AG08396 (cell line): ENCODE data around the gene ACSL3.

Experiments
- DNase-seq: peaks from one replicate; pipeline ENCODE4 v3.0.0; 2012; ENCODE audit warnings: low spot score, mixed read lengths

ACSL3 gene

DNA sequence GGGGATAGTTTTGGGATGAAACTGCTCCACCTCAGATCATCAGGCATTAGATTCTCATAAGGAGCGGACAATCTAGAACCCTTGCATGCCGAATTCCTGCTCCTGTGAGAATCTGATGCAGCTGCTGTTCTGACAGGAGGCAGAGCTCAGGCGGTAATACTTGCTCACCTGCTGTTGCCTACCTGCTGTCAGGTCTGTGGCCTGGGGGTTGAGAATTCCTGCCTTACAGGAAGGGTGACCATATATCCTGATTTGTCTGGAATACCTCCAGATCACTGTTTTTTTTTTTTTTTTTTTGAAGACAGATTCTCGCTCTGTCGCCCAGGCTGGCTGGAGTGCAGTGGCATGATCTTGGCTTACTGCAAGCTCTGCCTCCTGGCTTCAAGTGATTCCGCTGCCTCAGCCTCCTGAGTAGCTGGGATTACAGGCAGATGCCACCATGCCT lies 21.7 kb downstream of the ACSL3 start:
- no peak for DNase-seq

DNA sequence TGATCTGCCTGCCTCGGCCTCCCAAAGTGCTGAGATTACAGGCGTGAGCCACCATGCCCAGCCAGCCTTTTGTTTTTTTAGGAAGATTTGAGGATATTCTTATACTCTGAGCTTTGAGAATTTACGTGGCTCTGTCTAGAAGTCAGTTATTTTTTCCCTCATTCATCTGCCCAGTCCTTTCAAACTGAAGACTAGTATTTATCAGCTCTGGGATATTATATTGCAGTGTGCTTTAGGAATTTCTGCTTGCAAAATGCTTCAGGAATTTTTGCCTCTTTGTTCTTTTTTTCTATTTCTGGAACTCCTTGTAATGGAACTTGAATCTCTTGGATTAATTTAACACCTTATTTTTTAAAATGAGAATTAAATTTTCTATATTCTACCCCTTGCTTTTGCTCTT lies 22.6 kb downstream of the ACSL3 start:
- DNase-seq: no peak

- DNase-seq: no peak
Measured at GRCh38 chr2:222884114-222884771, 23.4 kb downstream of the ACSL3 start.

- DNase-seq: no peak
Measured at GRCh38 chr2:222884805-222885424, 24.1 kb downstream of the ACSL3 start.

GRCh38 chr2:222887124-222887523 lies 26.3 kb downstream of the ACSL3 start:
- no peak for DNase-seq

DNA sequence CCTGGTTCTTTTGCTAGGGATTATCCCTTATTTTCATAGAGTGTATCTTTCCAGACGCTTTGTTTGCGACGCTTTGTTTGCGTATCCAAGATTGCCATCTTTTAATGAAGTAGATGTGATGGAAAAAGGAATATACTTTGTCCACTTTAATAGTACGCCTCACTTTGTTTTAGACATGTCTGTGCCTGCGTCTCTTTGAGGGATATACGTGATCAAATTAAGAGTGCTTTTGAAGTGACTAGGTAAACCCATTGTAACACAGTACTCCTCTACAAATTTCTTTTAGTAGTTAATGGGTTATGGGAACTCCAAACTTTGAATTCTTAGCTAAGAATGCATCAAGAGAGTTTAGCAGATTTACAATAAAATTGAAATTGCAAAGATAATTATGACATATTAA lies 27.9 kb downstream of the ACSL3 start:
- no peak for DNase-seq

DNA sequence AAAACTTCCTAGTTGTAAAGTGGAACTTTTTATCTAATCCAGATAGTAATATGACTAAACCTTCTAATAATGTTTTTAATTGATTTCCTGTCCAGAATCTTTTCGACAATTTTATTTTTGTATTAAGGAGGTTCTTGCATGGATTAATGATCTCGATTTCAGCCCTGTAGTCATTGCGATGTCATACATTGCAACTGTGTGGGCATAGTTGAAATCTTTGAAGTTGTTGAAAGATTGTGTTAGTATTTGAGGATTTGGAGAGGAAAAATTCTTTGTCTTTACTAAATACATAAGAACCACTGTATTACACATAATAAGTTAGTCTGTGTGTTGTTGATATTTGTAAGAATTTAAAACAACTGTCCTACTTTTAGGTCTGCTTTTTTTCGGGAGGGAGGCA lies 31.1 kb downstream of the ACSL3 start:
- no peak for DNase-seq

DNA sequence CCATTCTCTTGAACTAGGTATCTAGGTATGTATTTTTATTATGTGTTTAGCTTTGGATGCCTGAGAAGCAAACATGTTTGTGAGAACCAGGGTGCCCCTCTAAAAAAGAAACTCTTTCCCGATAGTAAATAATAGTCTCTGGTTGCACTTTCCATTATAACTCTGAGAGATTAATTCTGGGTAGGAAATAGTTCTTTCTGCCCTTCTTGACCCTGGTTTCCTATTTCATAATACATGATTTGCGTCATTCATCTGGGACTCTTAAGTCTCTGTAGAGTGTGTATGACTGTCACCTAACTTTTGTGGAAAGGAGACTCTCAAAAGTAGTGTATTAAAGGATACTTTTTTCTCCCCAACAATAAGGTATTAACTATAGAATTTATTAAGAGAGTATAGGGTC lies 31.5 kb downstream of the ACSL3 start:
- no peak for DNase-seq

DNA sequence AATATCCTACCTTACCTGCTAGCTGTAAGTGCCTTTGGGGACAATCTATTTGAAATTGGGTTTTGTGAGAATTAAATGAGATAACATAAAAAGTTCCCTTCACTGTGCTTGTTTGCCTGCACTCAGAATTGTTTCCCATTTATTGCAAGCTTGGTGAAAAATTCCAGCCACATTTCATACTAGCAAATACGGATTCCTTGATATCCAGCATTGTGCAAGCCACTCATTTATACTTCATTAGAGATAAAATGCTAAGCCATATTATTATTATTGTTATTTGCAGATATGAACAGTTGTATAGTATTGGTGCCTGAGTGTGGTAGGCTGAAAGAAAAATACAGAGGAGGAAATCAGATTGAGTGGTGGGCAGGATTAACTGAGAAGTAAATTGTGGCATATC lies 31.9 kb downstream of the ACSL3 start:
- no peak for DNase-seq

- DNase-seq: no peak
Measured at GRCh38 chr2:222893716-222894115, 32.9 kb downstream of the ACSL3 start.

DNA sequence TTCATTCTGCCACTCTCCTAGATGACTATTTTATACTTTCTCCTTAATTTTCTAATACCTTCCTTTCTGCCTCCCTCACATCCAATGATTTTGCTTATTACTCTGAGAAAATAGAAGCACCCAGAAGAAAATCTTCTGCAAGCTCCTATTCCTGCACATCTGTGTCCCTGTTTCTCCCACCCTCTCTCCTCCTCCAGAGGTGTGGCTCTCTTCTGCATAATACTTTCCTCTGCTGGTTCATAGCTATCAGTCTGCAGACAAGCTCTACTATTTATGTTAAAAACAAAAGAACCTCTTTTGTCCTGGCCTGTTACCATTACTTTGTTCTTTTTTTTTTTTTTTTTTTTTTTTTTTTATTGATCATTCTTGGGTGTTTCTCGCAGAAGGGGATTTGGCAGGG lies 34.3 kb downstream of the ACSL3 start:
- no peak for DNase-seq

- no peak for DNase-seq
Measured at GRCh38 chr2:222897898-222898297, 37.1 kb downstream of the ACSL3 start.

DNA sequence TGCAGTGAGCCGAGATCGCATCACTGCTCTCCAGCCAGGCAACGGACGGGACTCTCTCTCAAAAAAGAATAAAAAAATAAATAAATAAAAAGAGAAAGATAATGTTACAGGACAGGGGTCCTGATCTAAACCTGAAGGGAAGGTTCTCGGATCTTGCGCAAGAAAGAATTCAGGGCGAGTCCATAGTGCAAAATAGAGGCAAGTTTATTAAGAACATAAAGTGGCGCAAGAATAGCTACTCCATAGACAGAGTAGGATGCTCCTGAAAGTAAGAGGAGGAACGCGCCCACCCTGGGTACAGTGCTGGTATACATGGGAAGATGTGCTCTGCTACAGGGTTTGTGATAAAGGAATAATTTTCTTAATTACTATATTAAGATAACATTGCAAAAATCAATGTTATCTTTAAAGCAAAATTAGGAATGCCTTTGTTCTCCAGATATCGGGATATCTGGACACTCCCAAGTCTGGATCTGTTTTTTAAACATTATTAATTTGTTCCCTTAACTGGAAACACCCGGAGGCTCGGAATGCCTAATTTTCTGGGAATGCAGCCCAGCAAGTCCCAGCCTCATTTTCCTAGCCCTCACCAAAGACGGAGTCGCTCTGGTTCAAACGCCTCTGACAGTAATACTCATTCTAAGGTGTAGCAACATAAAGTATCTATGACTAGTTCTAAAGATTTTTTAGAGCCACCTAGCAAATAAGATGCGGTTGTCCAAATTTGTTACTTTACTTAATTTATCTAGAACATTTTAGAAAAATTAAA lies 38.8 kb downstream of the ACSL3 start:
- no peak for DNase-seq

DNA sequence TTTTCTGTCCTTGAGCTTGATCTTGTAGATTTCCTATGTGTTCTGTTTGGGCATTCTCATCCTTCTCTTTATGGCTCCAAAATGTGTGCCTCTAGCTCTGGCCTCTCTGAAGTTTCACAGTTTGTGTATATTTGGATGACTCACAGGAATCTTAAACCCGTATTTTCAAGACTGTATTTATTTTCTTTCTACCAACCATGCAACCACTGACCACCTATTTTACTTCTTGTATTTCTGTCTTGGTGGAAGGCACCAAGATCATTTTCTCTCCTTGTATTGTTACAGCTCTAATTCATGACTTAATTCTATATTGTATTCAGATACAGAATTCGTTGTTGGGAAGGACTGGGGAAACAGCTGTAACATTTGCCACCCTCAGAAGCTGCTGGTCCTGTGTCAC lies 39.5 kb downstream of the ACSL3 start:
- peak; percentile 16 for DNase-seq

DNA sequence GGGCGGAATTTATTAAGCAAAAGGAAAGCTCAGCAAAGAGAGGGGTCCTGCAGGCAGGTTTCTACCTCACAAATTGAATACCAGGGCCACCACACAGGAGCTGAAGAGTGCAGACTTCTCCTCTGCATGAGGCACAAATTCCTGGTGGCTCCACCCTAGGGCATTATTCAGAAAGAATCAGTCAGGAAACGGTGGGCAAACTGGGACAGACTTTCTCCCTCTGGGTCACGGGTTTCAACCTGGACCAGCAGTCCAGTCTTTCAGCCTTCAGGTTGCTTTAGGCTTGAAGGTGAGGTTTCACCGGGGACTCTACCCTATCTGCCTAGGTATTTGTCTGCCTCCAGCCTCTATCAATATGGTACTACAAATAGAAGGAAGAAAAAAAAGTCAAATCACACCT lies 41.8 kb downstream of the ACSL3 start:
- DNase-seq: no peak

DNA sequence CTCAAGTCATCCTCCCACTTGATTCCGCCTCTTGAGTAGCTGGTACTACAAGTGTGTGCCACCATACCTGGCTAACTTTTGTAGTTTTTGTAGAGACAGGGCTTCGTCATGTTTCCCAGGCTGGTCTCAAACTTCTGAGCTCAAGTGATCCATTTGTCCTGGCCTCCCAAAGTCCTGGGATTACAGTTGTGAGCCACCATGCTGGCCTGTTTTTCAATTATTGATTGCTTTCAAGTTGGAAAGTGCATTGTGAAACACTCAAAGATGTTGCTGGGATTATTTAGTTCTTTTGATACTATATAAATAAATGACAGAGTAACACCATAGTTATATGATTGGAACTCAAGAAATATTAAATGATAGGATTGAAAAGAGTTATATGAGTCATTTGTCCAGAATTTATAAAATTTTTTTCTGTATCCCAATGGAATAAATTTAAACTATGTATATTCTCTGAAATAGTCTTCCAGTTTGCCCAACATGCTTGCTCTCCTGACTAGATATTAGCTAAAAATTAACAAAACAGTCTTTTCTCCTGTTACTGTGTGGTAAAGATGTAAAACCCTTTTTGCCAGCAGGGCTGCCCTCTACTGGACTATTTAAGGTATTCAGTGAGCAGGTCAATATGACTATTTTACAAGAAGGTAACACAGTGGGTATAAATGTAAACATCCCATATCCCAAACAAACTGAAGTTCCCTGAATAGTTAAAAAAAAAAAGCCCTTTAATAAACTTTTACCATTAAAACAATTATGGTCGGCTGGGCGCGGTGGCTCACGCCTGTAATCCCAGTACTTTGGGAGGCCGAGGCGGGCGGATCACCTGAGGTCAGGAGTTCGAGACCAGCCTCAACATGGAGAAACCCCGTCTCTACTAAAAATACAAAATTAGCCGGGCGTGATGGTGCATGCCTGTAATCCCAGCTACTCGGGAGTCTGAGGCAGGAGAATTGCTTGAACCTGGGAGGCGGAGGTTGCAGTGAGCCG lies 42.7 kb downstream of the ACSL3 start:
- DNase-seq: no peak

GRCh38 chr2:222904557-222905258 lies 43.9 kb downstream of the ACSL3 start:
- peak; percentile 56 for DNase-seq

DNA sequence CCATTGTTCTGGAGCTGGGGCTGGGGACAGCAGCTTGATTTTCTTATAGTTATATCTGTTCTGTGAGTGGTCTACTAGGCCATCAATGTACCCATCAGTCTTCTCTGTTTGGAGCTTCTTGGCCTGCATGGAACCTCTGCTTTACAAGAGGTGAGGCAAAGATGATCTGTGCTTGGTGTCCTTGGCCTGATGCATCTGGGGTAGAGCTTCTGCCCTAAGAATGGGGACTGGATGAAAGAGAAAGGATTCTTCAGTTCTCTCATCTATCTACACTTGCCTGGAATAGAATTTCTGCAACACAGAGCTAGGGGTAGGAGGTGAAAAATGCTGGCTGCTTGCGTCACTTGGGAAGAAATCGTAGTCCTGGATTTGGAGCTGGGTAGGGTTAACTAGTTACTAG lies 46.2 kb downstream of the ACSL3 start:
- DNase-seq: no peak

GRCh38 chr2:222907790-222908441 lies 47.1 kb downstream of the ACSL3 start:
- DNase-seq: peak; percentile 40

DNA sequence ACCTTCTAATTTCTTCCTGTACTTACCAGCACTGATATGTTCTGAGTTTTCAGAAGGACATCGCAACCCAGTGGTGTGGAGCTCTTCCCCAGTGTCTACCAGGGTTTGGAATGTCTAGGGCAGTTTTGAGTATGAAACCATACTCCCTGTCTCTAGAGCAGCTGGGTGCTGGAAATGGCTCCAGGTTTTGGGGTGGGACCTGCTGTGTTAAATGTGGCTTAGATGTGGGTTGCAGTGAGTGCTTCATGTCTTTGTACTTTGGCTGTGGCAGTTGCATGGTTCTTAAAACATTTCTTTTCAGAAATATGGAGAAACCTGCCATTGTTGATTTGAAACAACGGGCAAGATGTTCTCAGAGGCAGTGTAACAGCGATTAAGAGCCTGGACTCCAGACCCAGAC lies 48.5 kb downstream of the ACSL3 start:
- no peak for DNase-seq

- DNase-seq: no peak
Measured at GRCh38 chr2:222912117-222912516, 51.3 kb downstream of the ACSL3 start.
